Liver (tissue), 9 donors: ENCODE measurements around the gene ATF1. TPM values are rescaled to one million over a fixed set of nuclear protein-coding genes. Genes with fewer than 3 reads are reported as not detected.

Source experiments
- DNase-seq: peaks from one replicate; pipeline ENCODE4 v3.0.0-alpha.2; 2017; ENCODE audit warnings: low spot score
- H3K27ac ChIP-seq, 2 donors: one replicate each; pipeline ENCODE4 v1.7.0; 2013; ENCODE audit warnings: inconsistent platforms in 2 of 2, low read length in 2 of 2, control low read depth in 1 of 2, low read depth in 1 of 2, mild to moderate bottlenecking in 1 of 2
- H3K27me3 ChIP-seq, 4 donors: one replicate each; pipeline versions ENCODE4 v1.6.1 to v1.7.0; 2013; ENCODE audit warnings: low read length in 3 of 4, inconsistent platforms in 1 of 4, mild to moderate bottlenecking in 1 of 4, moderate library complexity in 1 of 4; ENCODE audit not compliant: control insufficient read depth in 4 of 4, insufficient read depth in 4 of 4
- H3K36me3 ChIP-seq, 4 donors: one replicate each; pipeline versions ENCODE4 v1.6.1 to v1.7.0; 2013; ENCODE audit warnings: low read length in 3 of 4, mild to moderate bottlenecking in 3 of 4, low read depth in 1 of 4, moderate library complexity in 1 of 4; ENCODE audit not compliant: control insufficient read depth in 4 of 4, insufficient read depth in 3 of 4
- H3K4me1 ChIP-seq, 4 donors: one replicate each; pipeline versions ENCODE4 v1.6.1 to v1.7.0; 2013; ENCODE audit warnings: low read length in 3 of 4, mild to moderate bottlenecking in 3 of 4, moderate library complexity in 1 of 4; ENCODE audit not compliant: control insufficient read depth in 4 of 4, insufficient read depth in 4 of 4
- H3K4me3 ChIP-seq, 3 donors: one replicate each; pipeline versions ENCODE4 v1.6.1 to v1.7.0; 2013; ENCODE audit warnings: low read length in 3 of 3, control low read depth in 1 of 3, low read depth in 1 of 3, mild to moderate bottlenecking in 1 of 3
- H3K9ac ChIP-seq, 2 donors: one replicate each; pipeline ENCODE4 v1.7.0; 2013; ENCODE audit warnings: low read length in 2 of 2, mild to moderate bottlenecking in 2 of 2, moderate library complexity in 2 of 2, control low read depth in 1 of 2, low read depth in 1 of 2
- H3K9me3 ChIP-seq, 4 donors: one replicate each; pipeline versions ENCODE4 v1.6.1 to v1.7.0; 2013; ENCODE audit warnings: low read length in 3 of 4; ENCODE audit not compliant: control insufficient read depth in 4 of 4
- EGR1 ChIP-seq, 2 donors: IDR thresholded peaks; 2 replicates each; pipeline ENCODE4 v1.6.1; 2016 to 2018; ENCODE audit warnings: antibody characterized with exemption in 2 of 2, low read depth in 2 of 2
- FOXA1 ChIP-seq: IDR thresholded peaks from 2 replicates; pipeline ENCODE4 v1.6.1; 2016; ENCODE audit warnings: antibody characterized with exemption
- FOXA2 ChIP-seq: IDR thresholded peaks from 2 replicates; pipeline ENCODE4 v1.6.1; 2016; ENCODE audit warnings: antibody characterized with exemption
- GABPA ChIP-seq, 2 donors: IDR thresholded peaks in 1 of 2; conservative IDR thresholded peaks in 1 of 2; 2 replicates each; pipeline ENCODE4 v1.6.1; 2016; ENCODE audit warnings: antibody characterized with exemption in 2 of 2, mild to moderate bottlenecking in 1 of 2, moderate library complexity in 1 of 2
- HNF4A ChIP-seq, 2 donors: conservative IDR thresholded peaks; 2 replicates each; pipeline ENCODE4 v1.6.1; 2016; ENCODE audit warnings: antibody characterized with exemption in 2 of 2, mild to moderate bottlenecking in 2 of 2
- HNF4G ChIP-seq: IDR thresholded peaks from 2 replicates; pipeline ENCODE4 v1.6.1; 2016; ENCODE audit warnings: antibody characterized with exemption
- JUND ChIP-seq, 2 donors: IDR thresholded peaks; 2 replicates each; pipeline ENCODE4 v1.6.1; 2016; ENCODE audit warnings: antibody characterized with exemption in 2 of 2
- MAX ChIP-seq: IDR thresholded peaks from 2 replicates; pipeline ENCODE4 v1.6.1; 2016; ENCODE audit warnings: antibody characterized with exemption
- NR2F2 ChIP-seq: IDR thresholded peaks from 2 replicates; pipeline ENCODE4 v1.6.1; 2016; ENCODE audit warnings: antibody characterized with exemption
- RAD21 ChIP-seq, 2 donors: IDR thresholded peaks; 2 replicates each; pipeline ENCODE4 v1.6.1; 2016; ENCODE audit warnings: antibody characterized with exemption in 2 of 2, mild to moderate bottlenecking in 2 of 2
- RXRA ChIP-seq, 2 donors: IDR thresholded peaks; 2 replicates each; pipeline ENCODE4 v1.6.1; 2017 to 2018; ENCODE audit warnings: antibody characterized with exemption in 2 of 2, mild to moderate bottlenecking in 1 of 2
- SP1 ChIP-seq: IDR thresholded peaks from 2 replicates; pipeline ENCODE4 v1.6.1; 2018; ENCODE audit warnings: antibody characterized with exemption, mild to moderate bottlenecking
- TAF1 ChIP-seq: conservative IDR thresholded peaks from 2 replicates; pipeline ENCODE4 v1.6.1; 2016; ENCODE audit warnings: antibody characterized with exemption, mild to moderate bottlenecking
- YY1 ChIP-seq: IDR thresholded peaks from 2 replicates; pipeline ENCODE4 v1.6.1; 2016; ENCODE audit warnings: antibody characterized with exemption, mild to moderate bottlenecking
- ZBTB33 ChIP-seq: IDR thresholded peaks from 2 replicates; pipeline ENCODE4 v1.6.1; 2016; ENCODE audit warnings: antibody characterized with exemption
- WGBS: extraction: QIAGEN DNeasy Blood & Tissue Kit; methylation state at CpG from one replicate; pipeline ENCODE4 v1.1.7; 2013; 5-methylcytosine and 5-hydroxymethylcytosine counted together
- polyA plus RNA-seq, 2 donors: library from polyadenylated mRNA; stranded (reverse) in 1 of 2; unstranded in 1 of 2; fragments of 200-250 nt in 1 of 2; fragments of >200 nt in 1 of 2; fragmentation: Nextera tagmentation in 1 of 2; extraction: Ambion mirVana in 1 of 2; gene quantifications; one replicate each; pipeline versions ENCODE4 v1.2.1 to v1.2.3, GENCODE V29; 2013 to 2015
- total RNA-seq, 2 donors: library from RNA; depleted of rRNA; stranded (reverse); fragments of >200 nt; gene quantifications; one replicate each; pipeline ENCODE4 v1.2.3, GENCODE V29; 2014
- TF ChIP-seq, protein P1 (sequence below): fragments of 150-350 bp; IDR thresholded peaks from 2 replicates; pipeline ENCODE4 v1.5.1; 2017; ENCODE audit warnings: improper control_type of control experiment, low read depth, low read length; ENCODE audit not compliant: missing input control
- TF ChIP-seq, protein P2 (sequence below): IDR thresholded peaks from 2 replicates; pipeline ENCODE4 v1.6.1; 2016; ENCODE audit warnings: antibody characterized with exemption, mild to moderate bottlenecking
- TF ChIP-seq, protein P3 (sequence below): IDR thresholded peaks from 2 replicates; pipeline ENCODE4 v1.6.1; 2016; ENCODE audit warnings: antibody characterized with exemption
- donor health status: healthy.
- donor health status: healthy.
- donor health status: healthy.
- donor health status: healthy.
- donor health status: healthy.

The ATF1 gene
- total and polyA plus RNA-seq, 4 donors: 6.3 to 17.0 (median 8.3) TPM

DNA sequence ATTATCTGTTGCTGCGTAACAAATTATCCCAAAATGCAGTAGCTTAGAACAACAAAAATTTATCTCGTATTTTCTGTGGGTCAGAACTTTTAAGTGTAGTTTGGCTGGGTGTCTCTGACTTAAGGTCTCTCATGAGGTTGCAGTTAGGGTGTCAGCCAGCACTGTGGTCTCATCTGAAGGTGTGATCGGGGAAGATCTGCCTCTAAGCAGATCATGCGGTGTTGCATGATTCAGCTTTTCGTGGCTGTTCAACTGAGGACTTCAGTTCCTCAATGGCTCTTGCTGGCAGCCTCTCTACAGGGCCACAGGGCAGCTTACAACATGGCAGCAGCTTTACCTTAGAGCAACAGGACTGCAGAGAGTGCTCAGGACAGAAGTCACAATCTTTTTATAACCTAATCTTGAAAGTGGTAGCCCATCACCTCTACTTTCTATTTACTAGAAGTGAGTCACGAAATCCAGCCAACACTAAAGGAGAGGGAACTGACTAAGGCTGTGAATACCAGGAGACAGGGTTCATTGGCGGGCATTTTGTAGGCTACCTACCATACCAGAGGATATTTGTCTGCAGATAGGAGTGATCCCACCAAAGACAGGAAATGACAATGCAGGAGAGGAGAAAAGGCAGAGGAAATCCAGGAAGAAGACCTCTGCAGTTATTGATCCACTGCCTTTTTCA is 77.0 kb downstream of the ATF1 start:
- Histone ChIP-seq H3K36me3 (no peaks in the 10 kb centered on the region), H3K4me1 (peaks cover 0 to 2% (median 0%) of the 10 kb centered on the region in 4 donors), H3K27me3 (no peaks in the 10 kb centered on the region), H3K4me3 (no peak overlapping the region), H3K27ac (no peak overlapping the region), H3K9me3 (peaks cover 0 to 4% (median 3%) of the 10 kb centered on the region in 4 donors), H3K9ac (no peak overlapping the region)
- TF ChIP-seq NR2F2: no peak
- no peak for TF ChIP-seq YY1
- no peak for TF ChIP-seq ZBTB33
- TF ChIP-seq, protein P1, sequence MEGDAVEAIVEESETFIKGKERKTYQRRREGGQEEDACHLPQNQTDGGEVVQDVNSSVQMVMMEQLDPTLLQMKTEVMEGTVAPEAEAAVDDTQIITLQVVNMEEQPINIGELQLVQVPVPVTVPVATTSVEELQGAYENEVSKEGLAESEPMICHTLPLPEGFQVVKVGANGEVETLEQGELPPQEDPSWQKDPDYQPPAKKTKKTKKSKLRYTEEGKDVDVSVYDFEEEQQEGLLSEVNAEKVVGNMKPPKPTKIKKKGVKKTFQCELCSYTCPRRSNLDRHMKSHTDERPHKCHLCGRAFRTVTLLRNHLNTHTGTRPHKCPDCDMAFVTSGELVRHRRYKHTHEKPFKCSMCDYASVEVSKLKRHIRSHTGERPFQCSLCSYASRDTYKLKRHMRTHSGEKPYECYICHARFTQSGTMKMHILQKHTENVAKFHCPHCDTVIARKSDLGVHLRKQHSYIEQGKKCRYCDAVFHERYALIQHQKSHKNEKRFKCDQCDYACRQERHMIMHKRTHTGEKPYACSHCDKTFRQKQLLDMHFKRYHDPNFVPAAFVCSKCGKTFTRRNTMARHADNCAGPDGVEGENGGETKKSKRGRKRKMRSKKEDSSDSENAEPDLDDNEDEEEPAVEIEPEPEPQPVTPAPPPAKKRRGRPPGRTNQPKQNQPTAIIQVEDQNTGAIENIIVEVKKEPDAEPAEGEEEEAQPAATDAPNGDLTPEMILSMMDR: no peak
- TF ChIP-seq MAX: no peak
- TF ChIP-seq GABPA (IDR thresholded peaks at IDR 0.05 in 1 of 2, conservative IDR thresholded peaks at IDR 0.05 in 1 of 2): no peak
- no peak for TF ChIP-seq RXRA (IDR thresholded peaks at IDR 0.05)
- TF ChIP-seq, protein P2, sequence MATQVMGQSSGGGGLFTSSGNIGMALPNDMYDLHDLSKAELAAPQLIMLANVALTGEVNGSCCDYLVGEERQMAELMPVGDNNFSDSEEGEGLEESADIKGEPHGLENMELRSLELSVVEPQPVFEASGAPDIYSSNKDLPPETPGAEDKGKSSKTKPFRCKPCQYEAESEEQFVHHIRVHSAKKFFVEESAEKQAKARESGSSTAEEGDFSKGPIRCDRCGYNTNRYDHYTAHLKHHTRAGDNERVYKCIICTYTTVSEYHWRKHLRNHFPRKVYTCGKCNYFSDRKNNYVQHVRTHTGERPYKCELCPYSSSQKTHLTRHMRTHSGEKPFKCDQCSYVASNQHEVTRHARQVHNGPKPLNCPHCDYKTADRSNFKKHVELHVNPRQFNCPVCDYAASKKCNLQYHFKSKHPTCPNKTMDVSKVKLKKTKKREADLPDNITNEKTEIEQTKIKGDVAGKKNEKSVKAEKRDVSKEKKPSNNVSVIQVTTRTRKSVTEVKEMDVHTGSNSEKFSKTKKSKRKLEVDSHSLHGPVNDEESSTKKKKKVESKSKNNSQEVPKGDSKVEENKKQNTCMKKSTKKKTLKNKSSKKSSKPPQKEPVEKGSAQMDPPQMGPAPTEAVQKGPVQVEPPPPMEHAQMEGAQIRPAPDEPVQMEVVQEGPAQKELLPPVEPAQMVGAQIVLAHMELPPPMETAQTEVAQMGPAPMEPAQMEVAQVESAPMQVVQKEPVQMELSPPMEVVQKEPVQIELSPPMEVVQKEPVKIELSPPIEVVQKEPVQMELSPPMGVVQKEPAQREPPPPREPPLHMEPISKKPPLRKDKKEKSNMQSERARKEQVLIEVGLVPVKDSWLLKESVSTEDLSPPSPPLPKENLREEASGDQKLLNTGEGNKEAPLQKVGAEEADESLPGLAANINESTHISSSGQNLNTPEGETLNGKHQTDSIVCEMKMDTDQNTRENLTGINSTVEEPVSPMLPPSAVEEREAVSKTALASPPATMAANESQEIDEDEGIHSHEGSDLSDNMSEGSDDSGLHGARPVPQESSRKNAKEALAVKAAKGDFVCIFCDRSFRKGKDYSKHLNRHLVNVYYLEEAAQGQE: no peak
- TF ChIP-seq HNF4G: no peak
- TF ChIP-seq RAD21 (IDR thresholded peaks at IDR 0.05): no peak
- no peak for TF ChIP-seq TAF1
- no peak for TF ChIP-seq FOXA2
- no peak for TF ChIP-seq SP1
- TF ChIP-seq FOXA1: no peak
- TF ChIP-seq EGR1 (IDR thresholded peaks at IDR 0.05; ENCODE audit: low read depth in 2 of 2): no peak
- TF ChIP-seq HNF4A (conservative IDR thresholded peaks at IDR 0.05): no peak
- no peak for TF ChIP-seq JUND (IDR thresholded peaks at IDR 0.05)
- TF ChIP-seq, protein P3, sequence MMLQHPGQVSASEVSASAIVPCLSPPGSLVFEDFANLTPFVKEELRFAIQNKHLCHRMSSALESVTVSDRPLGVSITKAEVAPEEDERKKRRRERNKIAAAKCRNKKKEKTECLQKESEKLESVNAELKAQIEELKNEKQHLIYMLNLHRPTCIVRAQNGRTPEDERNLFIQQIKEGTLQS: no peak
- DNase-seq: no peak
- WGBS: 95% methylated on average over 7 of the region's 7 CpGs
